Gastrocnemius medialis (tissue), 4 donors: ENCODE results near the gene PHF2. TPM values are rescaled to one million over a fixed set of nuclear protein-coding genes. Genes with fewer than 3 reads are reported as not detected.

ENCODE experiments used
- ATAC-seq, 2 donors: fragments of 150-250 bp; one replicate each; pipeline ENCODE4 v1.9.1; 2016
- DNase-seq, 2 donors: peaks; one replicate each; pipeline ENCODE4 v3.0.0-alpha.2; 2019
- H3K27ac ChIP-seq, 4 donors: fragments of 200-600 bp; sonication (generic); 1 replicate in 1 of 4; 2 replicates in 3 of 4; pipeline ENCODE4 v1.5.1; 2016 to 2018; ENCODE audit warnings: mild to moderate bottlenecking in 2 of 4, moderate library complexity in 1 of 4
- H3K27me3 ChIP-seq, 3 donors: fragments of 200-600 bp; sonication (generic) in 2 of 3; 1 replicate in 1 of 3; 2 replicates in 2 of 3; pipeline versions ENCODE4 v1.5.1 to v1.6.0; 2016 to 2019; ENCODE audit warnings: mild to moderate bottlenecking in 1 of 3, moderate library complexity in 1 of 3
- H3K36me3 ChIP-seq, 2 donors: fragments of 200-600 bp; sonication (generic) in 1 of 2; one replicate each; pipeline ENCODE4 v1.5.1; 2017 to 2018
- H3K4me1 ChIP-seq, 2 donors: fragments of 200-600 bp; sonication (generic) in 1 of 2; one replicate each; pipeline ENCODE4 v1.5.1; 2016 to 2017; ENCODE audit warnings: mild to moderate bottlenecking in 2 of 2
- H3K4me3 ChIP-seq, 4 donors: fragments of 200-600 bp; sonication (generic) in 3 of 4; 1 replicate in 1 of 4; 2 replicates in 3 of 4; pipeline ENCODE4 v1.5.1; 2016 to 2019; ENCODE audit warnings: mild to moderate bottlenecking in 2 of 4
- H3K9me3 ChIP-seq, 3 donors: fragments of 200-600 bp; sonication (generic) in 2 of 3; 1 replicate in 1 of 3; 2 replicates in 2 of 3; pipeline ENCODE4 v1.5.1; 2016 to 2019
- CTCF ChIP-seq, 5 experiments: fragments of 450-650 bp in 3 of 5; fragments of 200-600 bp in 2 of 5; sonication (generic) in 2 of 5; IDR thresholded peaks in 4 of 5; conservative IDR thresholded peaks in 1 of 5; 1 replicate in 4 of 5; 2 replicates in 1 of 5; pipeline ENCODE4 v1.5.1; 2016 to 2019; ENCODE audit warnings: antibody characterized with exemption in 5 of 5, mild to moderate bottlenecking in 3 of 5, moderate library complexity in 3 of 5
- POLR2A ChIP-seq, 2 donors: fragments of 450-650 bp; IDR thresholded peaks; one replicate each; pipeline ENCODE4 v1.6.1; 2017; ENCODE audit warnings: antibody characterized with exemption in 2 of 2, mild to moderate bottlenecking in 2 of 2, moderate library complexity in 2 of 2
- in situ Hi-C, 4 donors: fragments of 200-750 bp; cut with MboI; loops; one replicate each; pipeline versions ENCODE4 v1.15.0 to v1.8.0; 2017; ENCODE audit warnings: low sequenced_read_pairs in 4 of 4
- intact Hi-C: fragments of 100-400 bp; cut with DNase I; formaldehyde crosslinking; loops from one replicate; pipeline ENCODE4 v1.15.1; 2023; ENCODE audit warnings: low total_unique reads
- total RNA-seq, 4 donors: library from RNA; depleted of rRNA; stranded (reverse); fragments of >200 nt; gene quantifications; one replicate each; pipeline versions ENCODE4 v1.1.0 to v1.2.3, GENCODE V29; 2016

Gene PHF2
- total RNA-seq, 4 donors from 2014 or later: 18.8 to 24.3 (median 21.9) TPM

GRCh38 chr9:93651521-93651950, 75.2 kb downstream of the PHF2 start:
- Histone ChIP-seq H3K4me1 (no peaks in the 10 kb centered on the region), H3K27me3 (no peaks in the 10 kb centered on the region), H3K27ac (no peak overlapping the region), H3K4me3 (no peak overlapping the region), H3K9me3 (no peaks in the 10 kb centered on the region), H3K36me3 (peaks cover 0 to 75% of the 10 kb centered on the region in 2 donors)
- TF ChIP-seq CTCF (IDR thresholded peaks at IDR 0.05 in 4 of 5, conservative IDR thresholded peaks at IDR 0.05 in 1 of 5): no peak
- TF ChIP-seq POLR2A (IDR thresholded peaks at IDR 0.05): no peak
- ATAC-seq (no peak), DNase-seq (peak in 1 of 2 donors; percentile 5)
- in situ Hi-C loops: no loop called here
- intact Hi-C loops: no loop called here

- no peaks in the 10 kb centered on the region for H3K9me3 ChIP-seq
- in situ Hi-C loops: no loop called here
- DNase-seq (peak; percentile 0 to 7), ATAC-seq (no peak)
- no peak overlapping the region for H3K27ac ChIP-seq
- H3K4me3 ChIP-seq: no peak overlapping the region
- peaks cover 0 to 78% of the 10 kb centered on the region in 2 donors for H3K36me3 ChIP-seq
- H3K4me1 ChIP-seq: no peaks in the 10 kb centered on the region
- intact Hi-C loops: no loop called here
- no peak for TF ChIP-seq POLR2A (IDR thresholded peaks at IDR 0.05)
- TF ChIP-seq CTCF (IDR thresholded peaks at IDR 0.05 in 4 of 5, conservative IDR thresholded peaks at IDR 0.05 in 1 of 5): no peak
- H3K27me3 ChIP-seq: no peaks in the 10 kb centered on the region
Observed at GRCh38 chr9:93652604-93653592, 76.5 kb downstream of the PHF2 start.

- DNase-seq: peak in 1 of 2 donors; percentile 1
- TF ChIP-seq CTCF (IDR thresholded peaks at IDR 0.05 in 4 of 5, conservative IDR thresholded peaks at IDR 0.05 in 1 of 5): no peak
- TF ChIP-seq POLR2A (IDR thresholded peaks at IDR 0.05): no peak
- intact Hi-C loops: no loop called here
Observed at GRCh38 chr9:93653760-93654159, 77.4 kb downstream of the PHF2 start.

GRCh38 chr9:93654351-93654961, 78.1 kb downstream of the PHF2 start:
- no peaks in the 10 kb centered on the region for H3K9me3 ChIP-seq
- DNase-seq: peak in 1 of 2 donors; percentile 5
- H3K27me3 ChIP-seq: no peaks in the 10 kb centered on the region
- H3K36me3 ChIP-seq: peaks cover 0 to 83% of the 10 kb centered on the region in 2 donors
- no peak overlapping the region for H3K27ac ChIP-seq
- intact Hi-C loops (no loop called here), in situ Hi-C loops (no loop called here)
- H3K4me3 ChIP-seq: no peak overlapping the region
- ATAC-seq: no peak
- no peaks in the 10 kb centered on the region for H3K4me1 ChIP-seq
- TF ChIP-seq POLR2A (IDR thresholded peaks at IDR 0.05) (no peak), CTCF (IDR thresholded peaks at IDR 0.05 in 4 of 5, conservative IDR thresholded peaks at IDR 0.05 in 1 of 5) (no peak)

More at GRCh38 chr9:93653760-93654159, 77.4 kb downstream of the PHF2 start:
- Histone ChIP-seq H3K4me1 (no peaks in the 10 kb centered on the region), H3K27me3 (no peaks in the 10 kb centered on the region), H3K9me3 (no peaks in the 10 kb centered on the region), H3K4me3 (no peak overlapping the region), H3K27ac (no peak overlapping the region), H3K36me3 (peaks cover 0 to 81% of the 10 kb centered on the region in 2 donors)
- in situ Hi-C loops: no loop called here
- no peak for ATAC-seq
